ENCODE data around the gene ERAP2.
"Not testable (repeated sequence)": the region's sequence is repeated elsewhere in the genome, so short reads cannot be mapped to it uniquely, and the experiment has no call there.

ERAP2 gene

DNA sequence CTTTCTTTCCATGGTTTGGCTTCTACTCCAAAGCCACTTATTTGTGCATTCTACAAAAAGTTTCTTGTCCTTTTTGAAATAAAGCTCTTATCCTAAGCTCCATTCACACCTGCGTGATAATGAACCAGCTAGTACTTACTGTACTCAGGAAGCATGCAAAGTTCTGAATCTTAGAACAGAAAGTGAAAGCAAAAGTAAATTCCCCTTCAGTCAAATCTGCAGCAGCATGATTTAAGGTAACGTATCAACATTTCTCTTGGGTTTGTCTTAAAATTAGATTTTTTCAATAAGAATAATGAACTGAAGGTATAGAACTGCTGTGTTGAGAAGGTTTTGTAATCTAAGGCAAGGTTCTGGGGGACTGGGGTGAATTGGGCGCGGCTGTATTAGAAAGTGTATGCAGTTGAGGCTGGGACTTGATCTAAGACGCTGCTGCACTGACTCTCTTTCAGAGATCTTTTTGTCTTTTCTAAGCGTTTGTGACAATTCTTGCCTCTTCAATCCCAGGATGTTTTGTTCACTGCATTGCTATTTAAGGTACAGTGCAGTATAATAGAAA lies at the start of gene ERAP2:
TSS of gene ERAP2 (plus strand) at position 209 of the 559 bp plus-strand sequence. CDS start 3,186 bp downstream, outside the sequence.
- DNase-seq: peak; percentile 73

- no peak for DNase-seq
Observed at GRCh38 chr5:96829297-96829696, 47.0 kb upstream of the ERAP2 start.

GRCh38 chr5:96834016-96834415 lies 42.3 kb upstream of the ERAP2 start:
- no peak for DNase-seq

DNA sequence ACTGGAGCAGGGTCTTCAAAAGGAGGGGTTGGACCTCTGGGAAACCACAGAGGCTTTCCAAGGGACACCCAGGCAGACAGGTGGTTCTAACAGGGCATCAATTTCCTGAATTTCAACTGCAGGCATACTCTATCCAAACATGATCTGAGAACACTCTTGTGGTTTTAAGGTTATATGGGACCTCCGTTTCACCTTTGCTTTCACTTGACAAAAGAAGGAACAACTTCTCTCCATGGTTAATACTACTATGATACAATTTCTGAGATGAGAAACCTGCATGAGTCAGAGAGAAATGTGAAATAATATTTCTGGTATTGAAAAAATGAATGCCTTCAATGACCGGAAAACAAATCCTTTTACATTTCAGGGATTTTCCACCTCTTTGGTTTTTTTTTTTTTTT lies 40.5 kb upstream of the ERAP2 start:
- DNase-seq: no peak

DNA sequence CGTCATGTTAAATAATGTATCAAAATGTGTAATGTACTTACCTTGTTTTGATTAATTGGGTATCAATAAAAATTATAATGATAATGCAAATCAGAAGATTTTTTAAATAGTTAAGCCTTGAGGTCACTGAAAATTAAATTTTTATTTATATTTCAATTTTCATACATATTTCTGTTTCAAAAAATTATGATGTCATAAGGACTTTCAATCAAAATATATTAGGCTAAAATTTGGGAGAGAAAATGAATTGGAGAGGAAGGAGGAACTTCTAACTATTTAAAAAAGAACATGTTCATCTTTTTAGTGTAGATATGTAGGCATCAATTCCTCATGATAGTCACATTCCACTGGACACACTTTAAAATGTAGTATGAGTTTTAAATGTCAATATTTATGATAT lies 39.5 kb upstream of the ERAP2 start:
- DNase-seq: no peak

DNA sequence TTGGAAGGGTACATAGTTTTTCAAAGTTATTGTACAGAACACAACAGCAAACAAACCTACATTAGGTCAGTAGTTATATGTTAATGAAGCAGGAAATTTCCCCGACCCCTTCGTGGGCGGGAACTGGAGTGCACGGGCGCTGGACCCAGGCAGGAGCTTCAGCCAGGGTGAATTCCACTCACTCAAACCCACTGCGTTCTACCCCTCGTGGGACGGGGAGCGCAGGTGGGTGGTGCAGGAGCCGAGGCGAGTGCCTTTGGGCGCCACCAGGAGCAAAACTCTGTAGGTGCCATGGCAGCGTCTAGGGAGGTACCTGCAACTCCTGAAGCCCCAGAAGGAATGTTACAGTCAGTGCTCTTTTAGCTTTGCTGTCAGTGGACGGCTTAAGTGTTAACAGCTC lies 39.0 kb upstream of the ERAP2 start:
- no peak for DNase-seq

- no peak for DNase-seq
Observed at GRCh38 chr5:96838201-96839070, 37.9 kb upstream of the ERAP2 start.

DNA sequence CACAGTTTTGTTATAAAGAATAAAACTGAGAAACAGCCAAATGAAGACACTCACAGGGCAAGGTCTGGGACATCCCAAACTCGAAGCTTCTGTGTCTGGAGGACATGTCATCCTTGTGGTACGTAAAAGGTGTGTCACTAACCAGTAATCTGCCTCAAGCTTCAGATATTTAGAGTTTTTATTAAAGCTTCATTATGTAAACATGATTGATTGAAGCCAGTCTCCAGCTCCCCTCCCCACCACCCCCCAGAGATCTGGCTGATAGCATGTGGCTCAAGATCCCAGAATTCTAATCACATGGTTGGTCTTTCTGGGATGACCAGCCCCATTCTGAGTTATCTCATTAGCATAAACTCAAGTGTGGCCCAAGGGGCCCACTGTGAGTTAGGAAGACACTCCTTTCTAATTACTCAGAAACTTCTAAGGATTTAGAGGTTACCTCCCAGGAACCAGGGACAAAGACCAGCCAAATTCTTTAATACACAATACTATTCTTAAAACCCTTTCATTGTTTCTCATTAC lies 37.2 kb upstream of the ERAP2 start:
- no peak for DNase-seq

DNA sequence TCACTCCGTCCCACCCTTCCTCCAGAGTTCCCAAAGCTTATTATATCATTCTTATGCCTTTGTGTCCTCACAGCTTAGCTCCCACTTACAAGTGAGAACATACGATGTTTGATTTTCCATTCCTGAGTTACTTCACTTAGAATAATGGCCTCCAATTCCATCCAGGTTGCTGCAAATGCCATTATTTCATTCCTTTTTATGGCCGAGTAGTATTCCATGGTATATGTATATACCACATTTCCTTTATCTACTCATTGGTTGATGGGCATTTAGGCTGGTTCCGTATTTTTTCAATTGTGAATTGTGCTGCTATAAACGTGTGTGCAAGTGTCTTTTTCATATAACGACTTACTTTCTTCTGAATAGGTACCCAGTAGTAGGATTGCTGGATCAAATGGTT lies 34.4 kb upstream of the ERAP2 start:
- DNase-seq: not testable (repeated sequence)

- DNase-seq: no peak
Observed at GRCh38 chr5:96843140-96843539, 33.2 kb upstream of the ERAP2 start.

DNA sequence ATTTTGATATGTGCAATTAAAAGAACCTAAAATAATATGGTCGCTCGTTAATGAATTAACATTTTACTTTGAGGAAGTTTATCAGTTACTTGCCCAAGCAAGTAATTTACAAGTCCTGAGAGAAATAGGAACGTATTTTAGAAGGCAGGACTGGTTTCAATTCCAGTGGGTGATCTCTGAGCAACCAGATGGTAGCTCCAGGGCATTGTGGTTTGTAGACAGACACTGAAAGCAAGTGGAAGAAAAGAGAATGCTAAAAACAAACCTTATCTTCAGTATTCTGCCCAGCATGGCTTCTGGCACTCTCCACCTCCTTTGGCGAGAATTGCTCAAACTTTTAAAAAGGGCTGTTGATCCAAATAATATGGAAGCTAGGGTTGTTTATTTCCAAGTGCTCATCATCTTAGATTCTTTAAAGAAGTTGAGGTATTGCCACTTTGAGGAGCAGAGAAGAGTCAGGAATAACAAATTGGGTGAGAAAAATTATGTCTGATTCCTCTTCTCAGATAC lies 31.8 kb upstream of the ERAP2 start:
- DNase-seq: peak; percentile 30

DNA sequence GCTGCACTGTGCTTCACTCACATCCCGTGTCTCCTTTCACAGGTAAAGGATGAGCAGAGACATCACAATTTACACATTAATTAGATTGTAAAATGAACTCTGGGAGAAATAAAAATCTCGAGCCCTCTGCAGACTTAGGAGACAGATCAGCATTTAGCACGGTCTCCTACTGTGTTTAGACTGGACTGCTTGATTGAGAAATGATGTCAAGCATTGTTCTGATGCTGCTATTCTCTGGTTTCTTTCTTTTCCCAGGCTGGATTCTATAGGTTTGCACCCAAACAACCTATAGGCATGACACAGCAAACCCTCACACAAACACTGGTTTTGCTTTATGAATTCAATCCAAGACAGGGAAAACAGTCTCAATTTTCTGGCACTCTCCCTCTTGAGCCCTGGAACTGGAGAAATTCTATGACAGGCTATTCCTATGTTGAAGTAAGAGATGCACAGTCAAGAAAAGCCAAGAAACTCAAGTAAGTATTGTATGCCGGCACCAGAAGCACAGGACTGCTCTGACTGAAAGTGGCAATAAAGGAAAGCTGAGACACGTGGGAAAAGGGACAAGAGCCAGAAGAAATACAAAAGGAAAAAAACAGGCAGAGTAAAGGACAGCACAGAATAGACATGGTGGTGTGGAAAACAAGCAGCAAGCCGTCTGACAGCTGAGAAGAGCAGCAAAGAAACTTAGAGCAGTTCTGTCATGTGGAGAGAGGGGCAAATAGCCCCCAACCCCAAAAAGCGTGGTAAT lies 24.8 kb upstream of the ERAP2 start:
- DNase-seq: no peak

GRCh38 chr5:96852759-96853158 lies 23.5 kb upstream of the ERAP2 start:
- DNase-seq: no peak

DNA sequence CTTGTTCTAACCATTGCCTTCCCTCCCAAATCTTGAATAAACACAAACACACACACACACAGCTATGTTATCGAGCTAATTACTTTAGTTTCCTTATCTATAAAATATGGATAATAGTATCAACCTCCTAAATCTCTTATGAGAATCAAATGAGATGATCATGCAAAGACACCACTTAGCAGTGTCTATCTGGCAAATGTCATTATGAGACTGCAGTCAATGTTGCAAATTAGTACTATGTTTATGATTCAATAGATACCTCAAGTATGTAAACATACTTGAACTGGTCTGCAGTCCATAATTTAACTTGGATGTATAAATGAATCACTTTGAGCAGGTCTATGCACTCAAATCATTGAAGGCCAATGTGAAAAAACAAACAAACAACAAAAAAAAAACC lies 22.2 kb upstream of the ERAP2 start:
- no peak for DNase-seq

DNA sequence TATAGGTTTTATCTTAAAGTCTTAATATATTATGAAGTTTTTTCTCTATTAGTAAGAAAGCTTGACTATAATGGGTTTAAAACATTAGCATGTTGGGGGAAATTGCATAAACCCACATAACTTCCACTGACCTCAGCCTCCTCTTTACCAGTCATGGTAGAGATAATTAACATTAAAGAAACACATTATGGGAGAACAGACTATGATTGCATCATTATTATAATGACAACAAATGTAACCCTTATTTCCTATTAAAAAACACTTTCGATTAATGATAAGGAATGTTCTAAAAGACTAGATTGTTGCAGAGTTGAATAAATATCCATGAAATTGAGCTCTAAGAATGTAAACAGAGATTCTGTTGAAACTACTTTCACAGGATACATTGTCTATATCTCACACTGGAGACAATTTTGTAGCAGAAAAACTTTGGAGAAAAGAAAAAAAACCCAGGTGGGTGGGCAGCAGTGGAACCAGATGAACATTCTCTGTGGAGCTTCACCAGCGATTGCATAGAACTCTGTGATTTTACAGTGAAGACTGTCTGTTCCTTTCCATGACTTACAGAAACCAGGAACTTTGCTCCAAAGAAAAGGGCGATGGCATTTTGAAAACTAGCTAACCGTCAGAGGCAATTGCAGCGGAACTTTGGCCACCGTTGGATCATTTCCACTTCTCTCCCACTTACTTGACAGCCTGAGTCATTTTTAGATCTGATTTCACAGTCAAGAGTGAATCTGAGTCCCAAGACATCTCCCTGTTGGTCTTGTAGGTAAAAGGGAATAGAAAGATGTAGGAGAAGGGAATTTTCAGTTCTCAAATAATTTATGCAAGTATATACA lies 21.0 kb upstream of the ERAP2 start:
- peak; percentile 91 for DNase-seq

GRCh38 chr5:96856371-96856770 lies 19.9 kb upstream of the ERAP2 start:
- no peak for DNase-seq

GRCh38 chr5:96857454-96857853 lies 18.8 kb upstream of the ERAP2 start:
- DNase-seq: no peak

DNA sequence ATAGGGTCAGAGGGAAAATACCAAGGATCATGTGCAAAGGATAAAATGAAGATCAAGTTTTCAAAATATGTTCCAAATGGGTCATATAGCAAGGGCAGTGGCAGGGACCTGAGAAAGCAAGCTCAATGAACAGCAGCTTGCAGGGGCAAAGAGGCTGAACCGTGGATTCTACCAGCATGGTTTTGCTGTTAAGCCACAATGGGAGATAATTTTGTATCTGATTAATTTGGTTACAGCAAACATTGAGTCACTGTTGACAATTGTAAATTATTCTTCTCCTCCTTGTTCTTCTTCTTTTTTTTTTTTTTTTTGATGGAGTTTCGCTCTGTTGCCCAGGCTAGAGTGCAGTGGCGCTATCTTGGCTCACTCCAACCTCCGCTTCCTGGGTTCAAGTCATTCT lies 18.4 kb upstream of the ERAP2 start:
- no peak for DNase-seq

DNA sequence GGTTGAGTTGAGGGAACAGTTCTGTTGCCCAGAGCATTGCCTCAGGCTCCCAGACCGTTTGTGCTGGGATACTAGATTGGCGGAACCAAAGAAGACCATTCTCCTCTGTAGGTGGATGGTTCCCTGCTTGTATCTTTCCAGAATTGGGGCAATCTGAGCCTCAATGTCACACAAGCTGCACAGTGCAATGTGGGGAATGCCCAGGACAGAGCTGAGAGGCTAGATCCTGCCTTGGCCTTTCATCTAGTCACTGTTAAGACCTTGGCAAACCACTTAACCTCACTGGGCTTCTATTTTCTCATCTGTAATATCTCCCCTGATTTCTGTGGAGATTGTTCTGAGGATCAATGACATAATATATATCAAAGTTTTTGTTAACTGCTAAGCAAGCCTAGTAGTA lies 16.9 kb upstream of the ERAP2 start:
- no peak for DNase-seq

GRCh38 chr5:96861076-96861475 lies 15.2 kb upstream of the ERAP2 start:
- no peak for DNase-seq

GRCh38 chr5:96863114-96863513 lies 13.2 kb upstream of the ERAP2 start:
- no peak for DNase-seq

GRCh38 chr5:96863949-96864584 lies 12.2 kb upstream of the ERAP2 start:
- DNase-seq: no peak

All from inflammatory macrophage treated with lipopolysaccharide for 4 hours (primary cell).